H9 (cell line): ENCODE results near the gene CPHXL2. TPM values are rescaled to one million over a fixed set of nuclear protein-coding genes. Genes with fewer than 3 reads are reported as not detected.

Experiments used
- DNase-seq: peaks from one replicate; pipeline ENCODE4 v3.0.0-alpha.2; 2017
- H2AFZ ChIP-seq: one replicate; pipeline ENCODE4 v1.6.1; 2013; ENCODE audit warnings: mild to moderate bottlenecking, low read length, control low read depth, moderate library complexity
- H2AK5ac ChIP-seq: 2 replicates; pipeline ENCODE4 v1.6.1; 2013; ENCODE audit warnings: low read length, control low read depth, mixed read lengths; ENCODE audit not compliant: insufficient read length
- H2BK120ac ChIP-seq: one replicate; pipeline ENCODE4 v1.6.1; 2013; ENCODE audit warnings: low read depth, mild to moderate bottlenecking, low read length, control low read depth, inconsistent platforms; ENCODE audit not compliant: poor library complexity, severe bottlenecking
- H2BK12ac ChIP-seq: 2 replicates; pipeline ENCODE4 v1.6.1; 2013; ENCODE audit warnings: low read length, control low read depth, mixed read lengths, low read depth; ENCODE audit not compliant: insufficient read length
- H2BK15ac ChIP-seq: 2 replicates; pipeline ENCODE4 v1.6.1; 2013; ENCODE audit warnings: low read depth, low read length, control low read depth
- H2BK20ac ChIP-seq: one replicate; pipeline ENCODE4 v1.6.1; 2013; ENCODE audit warnings: low read depth, mild to moderate bottlenecking, low read length, control low read depth, inconsistent platforms; ENCODE audit not compliant: poor library complexity, severe bottlenecking
- H2BK5ac ChIP-seq: 2 replicates; pipeline ENCODE4 v1.6.1; 2013; ENCODE audit warnings: low read length, control low read depth, mixed read lengths; ENCODE audit not compliant: insufficient read length
- H3K14ac ChIP-seq: 2 replicates; pipeline ENCODE4 v1.6.1; 2013; ENCODE audit warnings: low read length, control low read depth; ENCODE audit not compliant: insufficient read depth
- H3K18ac ChIP-seq: 2 replicates; pipeline ENCODE4 v1.6.1; 2013; ENCODE audit warnings: low read depth, mild to moderate bottlenecking, mixed read lengths, low read length, control low read depth; ENCODE audit not compliant: insufficient read length
- H3K23ac ChIP-seq: 2 replicates; pipeline ENCODE4 v1.6.1; 2013; ENCODE audit warnings: low read length, control low read depth, mixed read lengths, low read depth; ENCODE audit not compliant: insufficient read length
- H3K23me2 ChIP-seq: 2 replicates; pipeline ENCODE4 v1.6.1; 2013; ENCODE audit warnings: low read depth, mild to moderate bottlenecking, mixed read lengths, low read length, control low read depth; ENCODE audit not compliant: insufficient read length, poor library complexity, severe bottlenecking
- H3K27ac ChIP-seq: 2 replicates; pipeline ENCODE4 v1.5.1; 2013; ENCODE audit warnings: low read length, control low read depth, mixed read lengths, low read depth; ENCODE audit not compliant: insufficient read length
- H3K27me3 ChIP-seq: 2 replicates; pipeline ENCODE4 v1.6.1; 2013; ENCODE audit warnings: low read length, control low read depth, inconsistent platforms; ENCODE audit not compliant: insufficient read depth
- H3K4ac ChIP-seq: 2 replicates; pipeline ENCODE4 v1.6.1; 2013; ENCODE audit warnings: low read depth, mild to moderate bottlenecking, control low read depth, inconsistent platforms, low read length, moderate library complexity
- H3K4me1 ChIP-seq: 2 replicates; pipeline ENCODE4 v1.6.1; 2013; ENCODE audit warnings: low read length, control low read depth, inconsistent platforms; ENCODE audit not compliant: insufficient read depth
- H3K4me2 ChIP-seq: 2 replicates; pipeline ENCODE4 v1.6.1; 2013; ENCODE audit warnings: low read length, control low read depth, mixed read lengths; ENCODE audit not compliant: insufficient read length, insufficient read depth
- H3K56ac ChIP-seq: 2 replicates; pipeline ENCODE4 v1.6.1; 2013; ENCODE audit warnings: low read depth, mild to moderate bottlenecking, mixed read lengths, low read length, control low read depth; ENCODE audit not compliant: insufficient read length
- H3K79me1 ChIP-seq: 2 replicates; pipeline ENCODE4 v1.6.1; 2013; ENCODE audit warnings: low read depth, mild to moderate bottlenecking, moderate library complexity, low read length, control low read depth, inconsistent platforms; ENCODE audit not compliant: insufficient read depth, poor library complexity, severe bottlenecking
- H3K79me2 ChIP-seq: 2 replicates; pipeline ENCODE4 v1.6.1; 2013; ENCODE audit warnings: low read length, control low read depth, inconsistent platforms; ENCODE audit not compliant: insufficient read depth
- H3K9ac ChIP-seq: 2 replicates; pipeline ENCODE4 v1.6.1; 2013; ENCODE audit warnings: low read length, control low read depth, mixed read lengths; ENCODE audit not compliant: insufficient read length; ENCODE audit errors: extremely low read depth
- H3K9me3 ChIP-seq: one replicate; pipeline ENCODE4 v1.6.1; 2013; ENCODE audit warnings: low read depth, low read length, inconsistent platforms; ENCODE audit not compliant: control insufficient read depth
- H3T11ph ChIP-seq: one replicate; pipeline ENCODE4 v1.6.1; 2013; ENCODE audit warnings: mild to moderate bottlenecking, low read length, control low read depth, inconsistent platforms
- H4K20me1 ChIP-seq: one replicate; pipeline ENCODE4 v1.6.1; 2013; ENCODE audit not compliant: control insufficient read depth, insufficient read length, insufficient read depth
- H4K5ac ChIP-seq: 2 replicates; pipeline ENCODE4 v1.6.1; 2013; ENCODE audit warnings: low read depth, mild to moderate bottlenecking, mixed read lengths, low read length, control low read depth; ENCODE audit not compliant: insufficient read length
- H4K8ac ChIP-seq: replicated peaks from 2 replicates; pipeline ENCODE4 v1.6.1; 2013; ENCODE audit warnings: low read length, control low read depth, mixed read lengths, low read depth; ENCODE audit not compliant: insufficient read length
- H4K91ac ChIP-seq: 2 replicates; pipeline ENCODE4 v1.6.1; 2013; ENCODE audit warnings: low read depth, mild to moderate bottlenecking, moderate library complexity, mixed read lengths, low read length, control low read depth; ENCODE audit not compliant: insufficient read length
- H3K27ac Mint-ChIP-seq, 3 experiments: 2 replicates in 2 of 3; 3 replicates in 1 of 3; pipeline ENCODE4 v1.8.0; 2020 to 2021; ENCODE audit warnings: mixed read lengths in 3 of 3, mild to moderate bottlenecking in 1 of 3, moderate library complexity in 1 of 3
- H3K27me3 Mint-ChIP-seq: 2 replicates; pipeline ENCODE4 v1.8.0; 2021; ENCODE audit warnings: low read depth, mild to moderate bottlenecking, moderate library complexity, mixed read lengths
- H3K36me3 Mint-ChIP-seq, 3 experiments: 2 replicates in 2 of 3; 3 replicates in 1 of 3; pipeline ENCODE4 v1.8.0; 2020 to 2021; ENCODE audit warnings: low read depth in 3 of 3, mixed read lengths in 3 of 3; ENCODE audit not compliant: insufficient read depth in 1 of 3
- H3K4me1 Mint-ChIP-seq, 2 experiments: 2 replicates each; pipeline ENCODE4 v1.8.0; 2020; ENCODE audit warnings: mixed read lengths in 2 of 2
- H3K4me3 Mint-ChIP-seq, 2 experiments: 2 replicates in 1 of 2; 3 replicates in 1 of 2; pipeline ENCODE4 v1.8.0; 2020 to 2021; ENCODE audit warnings: mild to moderate bottlenecking in 2 of 2, mixed read lengths in 2 of 2, moderate library complexity in 1 of 2
- H3K9me3 Mint-ChIP-seq, 2 experiments: 2 replicates in 1 of 2; 3 replicates in 1 of 2; pipeline ENCODE4 v1.8.0; 2020; ENCODE audit warnings: mild to moderate bottlenecking in 2 of 2, mixed read lengths in 2 of 2, moderate library complexity in 1 of 2
- CTCF ChIP-seq: fragments of 200-600 bp; sonication (generic); conservative IDR thresholded peaks from 3 replicates; pipeline ENCODE4 v1.8.0; 2021; ENCODE audit warnings: antibody characterized with exemption, mild to moderate bottlenecking
- WGBS: extraction: QIAGEN DNeasy Blood & Tissue Kit; methylation state at CpG from one replicate; pipeline ENCODE4 v1.1.7; 2013; ENCODE audit warnings: missing lambda C conversion rate, low lambda C conversion rate, mixed read lengths; ENCODE audit not compliant: insufficient read length; ENCODE audit errors: extremely low coverage; 5-methylcytosine and 5-hydroxymethylcytosine counted together
- total RNA-seq: library from RNA; stranded (reverse); gene quantifications from 2 replicates; pipeline ENCODE4 v1.2.1, GENCODE V29; 2021

CPHXL2 gene
- total RNA-seq, 1 experiment from 2014 or later = not detected

- H3K4ac ChIP-seq = no peak overlapping the region
- H3K23me2 ChIP-seq = no peaks in the 10 kb centered on the region
- H3K27ac ChIP-seq = no peak overlapping the region
- no peak for TF ChIP-seq CTCF
- no peak for DNase-seq
- H3K4me2 ChIP-seq = no peak overlapping the region
- H4K20me1 ChIP-seq = no peaks in the 10 kb centered on the region
- no peak overlapping the region for H2BK12ac ChIP-seq
- H3K79me2 ChIP-seq = no peaks in the 10 kb centered on the region
- H3K9me3 ChIP-seq = no peaks in the 10 kb centered on the region
- no peak overlapping the region; a peak in 1 of 7 replicates for H3K27ac Mint-ChIP-seq
- peaks cover 1% of the 10 kb centered on the region; the same call in 1 of the 2 replicates for H3K27me3 Mint-ChIP-seq
- no peak overlapping the region for H2BK5ac ChIP-seq
- H3K9ac ChIP-seq = no peak overlapping the region
- no peak overlapping the region for H4K5ac ChIP-seq
- H3K9me3 Mint-ChIP-seq = no peaks in the 10 kb centered on the region
- peaks cover 51 to 87% (median 79%) of the 10 kb centered on the region in 3 experiments for H3K36me3 Mint-ChIP-seq
- H2BK15ac ChIP-seq = no peak overlapping the region
- H3K4me1 ChIP-seq = no peaks in the 10 kb centered on the region
- H3K79me1 ChIP-seq = no peaks in the 10 kb centered on the region
- no peak overlapping the region for H3K4me3 Mint-ChIP-seq
- H2BK120ac ChIP-seq = no peak overlapping the region
- no peak overlapping the region for H3K14ac ChIP-seq
- no peak overlapping the region for H3K56ac ChIP-seq
- no peak overlapping the region for H4K8ac ChIP-seq
- H3T11ph ChIP-seq = no peak overlapping the region
- no peak overlapping the region for H4K91ac ChIP-seq
- H3K27me3 ChIP-seq = no peaks in the 10 kb centered on the region
- H2AFZ ChIP-seq = no peak overlapping the region
- no peak overlapping the region for H2AK5ac ChIP-seq
- H3K18ac ChIP-seq = no peak overlapping the region
- no peaks in the 10 kb centered on the region for H3K4me1 Mint-ChIP-seq
- no peak overlapping the region for H3K23ac ChIP-seq
- WGBS = no CpG with 5 or more reads among the region's 10 CpGs
- no peak overlapping the region for H2BK20ac ChIP-seq
Measured at GRCh38 chr16:75629132-75629531, 47.7 kb downstream of the CPHXL2 start.
